GM23248 (cell line): ENCODE results near the gene IL19. TPM values are rescaled to one million over a fixed set of nuclear protein-coding genes. Genes with fewer than 3 reads are reported as not detected.

Experiments
- DNase-seq: peaks from one replicate; pipeline ENCODE4 v3.0.0-alpha.2; 2015
- H2AFZ ChIP-seq: fragments of 200-600 bp; sonication (generic); 2 replicates; pipeline ENCODE4 v1.6.1; 2016; ENCODE audit warnings: antibody characterized with exemption
- H3F3A ChIP-seq: fragments of 200-600 bp; sonication (generic); 2 replicates; pipeline ENCODE4 v1.6.1; 2016; ENCODE audit warnings: mild to moderate bottlenecking, antibody characterized with exemption, mixed run types; ENCODE audit not compliant: insufficient read depth
- H3K27ac ChIP-seq: fragments of 200-600 bp; sonication (generic); 2 replicates; pipeline ENCODE4 v1.5.1; 2016; ENCODE audit warnings: mild to moderate bottlenecking
- H3K27me3 ChIP-seq: fragments of 200-600 bp; sonication (generic); replicated peaks from 2 replicates; pipeline ENCODE4 v1.6.1; 2016; ENCODE audit warnings: mild to moderate bottlenecking; ENCODE audit not compliant: insufficient read depth
- H3K36me3 ChIP-seq: fragments of 200-600 bp; sonication (generic); 2 replicates; pipeline ENCODE4 v1.6.1; 2016; ENCODE audit warnings: low read depth, mild to moderate bottlenecking
- H3K4me1 ChIP-seq: fragments of 200-600 bp; sonication (generic); 2 replicates; pipeline ENCODE4 v1.6.1; 2016; ENCODE audit warnings: mild to moderate bottlenecking; ENCODE audit not compliant: insufficient read depth
- H3K4me2 ChIP-seq: fragments of 200-600 bp; sonication (generic); one replicate; pipeline ENCODE4 v1.6.1; 2016; ENCODE audit warnings: mild to moderate bottlenecking; ENCODE audit not compliant: unreplicated experiment
- H3K4me3 ChIP-seq: fragments of 200-600 bp; sonication (generic); 2 replicates; pipeline ENCODE4 v1.5.1; 2016; ENCODE audit warnings: mild to moderate bottlenecking
- H3K79me2 ChIP-seq: fragments of 200-600 bp; sonication (generic); 2 replicates; pipeline ENCODE4 v1.6.1; 2016; ENCODE audit warnings: mild to moderate bottlenecking; ENCODE audit not compliant: insufficient read depth
- H3K9ac ChIP-seq: fragments of 200-600 bp; sonication (generic); 2 replicates; pipeline ENCODE4 v1.6.1; 2016; ENCODE audit warnings: mild to moderate bottlenecking
- H3K9me2 ChIP-seq: fragments of 200-600 bp; sonication (generic); 2 replicates; pipeline ENCODE4 v1.6.1; 2016; ENCODE audit warnings: mixed run types, mild to moderate bottlenecking, moderate library complexity; ENCODE audit not compliant: insufficient read depth
- H3K9me3 ChIP-seq: fragments of 200-600 bp; sonication (generic); one replicate; pipeline ENCODE4 v1.6.1; 2017; ENCODE audit warnings: low read depth
- H4K20me1 ChIP-seq: fragments of 200-600 bp; sonication (generic); 2 replicates; pipeline ENCODE4 v1.6.0; 2016; ENCODE audit not compliant: insufficient read depth
- EZH2 ChIP-seq: fragments of 200-600 bp; sonication (generic); IDR thresholded peaks from 2 replicates; pipeline ENCODE4 v1.6.1; 2018; ENCODE audit warnings: antibody characterized with exemption, mild to moderate bottlenecking; ENCODE audit not compliant: insufficient read depth, poor library complexity, severe bottlenecking
- EZH2phosphoT487 ChIP-seq: fragments of 200-600 bp; sonication (generic); IDR thresholded peaks from 2 replicates; pipeline ENCODE4 v1.6.1; 2018; ENCODE audit warnings: antibody characterized with exemption, moderate library complexity, mild to moderate bottlenecking, low read depth; ENCODE audit not compliant: insufficient read depth
- WGBS, 2 experiments: methylation state at CpG; one replicate each; pipeline ENCODE4 v1.1.6; 2015 to 2017; ENCODE audit warnings: low lambda C conversion rate in 2 of 2, low coverage in 1 of 2; ENCODE audit errors: missing lambda C conversion rate in 2 of 2; 5-methylcytosine and 5-hydroxymethylcytosine counted together
- in situ Hi-C: fragments of 300-500 bp; cut with MboI; formaldehyde crosslinking; loops from 2 replicates; pipeline ENCODE4 v1.15.0; 2020
- polyA plus RNA-seq: library from polyadenylated mRNA; unstranded; fragments of >200 nt; fragmentation: Nextera tagmentation; extraction: Ambion mirVana; gene quantifications from 2 replicates; pipeline ENCODE4 v1.2.1, GENCODE V29; 2016
- small RNA-seq: library from RNA; depleted of rRNA; stranded (forward); fragments of <200 nt; gene quantifications from one replicate; pipeline ENCODE3, GENCODE V24; 2014; ENCODE audit warnings: low read depth, low replicate concordance
- total RNA-seq: library from RNA; depleted of rRNA; stranded (reverse); fragments of >200 nt; shearing (Covaris generic); gene quantifications from 2 replicates; pipeline ENCODE4 v1.2.3, GENCODE V29; 2014; rRNA removed

IL19 gene
- total and polyA plus RNA-seq, 2 experiments from 2014 or later, result not detected

DNA sequence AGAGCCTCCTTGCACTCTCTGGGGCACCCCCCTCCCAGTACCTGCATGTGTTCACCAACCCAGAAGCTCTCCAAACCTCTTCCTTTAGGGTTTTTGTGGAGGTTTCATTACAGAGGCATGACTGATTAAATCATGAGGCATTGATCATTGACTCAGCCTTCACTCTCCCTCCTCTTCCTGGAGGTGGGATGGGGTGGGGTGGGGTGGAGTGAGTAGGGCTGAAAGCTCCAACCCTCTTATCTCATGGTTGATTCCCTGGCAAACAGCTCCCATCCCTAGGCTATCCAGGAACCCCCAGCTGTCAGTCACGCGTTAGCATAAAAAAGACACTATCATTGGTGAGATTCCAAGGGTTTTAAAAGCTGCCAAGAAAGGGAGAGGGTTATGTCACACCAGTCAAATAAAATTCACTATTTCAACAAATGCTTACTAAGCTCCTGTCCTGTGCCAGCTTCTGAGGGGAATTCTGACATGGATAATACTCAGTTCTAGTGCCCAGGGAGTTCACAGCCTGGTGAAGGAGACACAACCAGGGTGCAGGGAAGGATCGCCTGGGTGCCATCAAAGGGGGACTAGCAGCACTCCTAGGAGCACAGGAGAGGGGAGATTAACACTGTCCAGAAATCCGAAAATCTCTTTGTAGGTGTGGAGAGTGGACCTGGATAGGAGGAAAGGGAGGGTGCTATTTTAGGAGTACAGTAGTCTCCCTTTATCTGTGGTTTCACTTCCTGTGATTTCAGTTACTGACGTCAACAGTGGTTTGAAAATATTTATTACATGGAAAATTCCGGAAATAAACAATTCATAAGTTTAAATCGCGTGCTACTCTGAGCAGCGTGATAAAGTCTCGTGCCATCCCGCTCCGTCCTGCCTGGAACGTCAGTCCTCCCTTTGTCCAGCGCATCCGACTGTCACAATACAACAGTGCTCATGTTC is 119.8 kb downstream of the IL19 start:
- in situ Hi-C loops, result no loop called here
- Histone ChIP-seq H2AFZ (no peak overlapping the region), H3K4me1 (peaks cover 36% of the 10 kb centered on the region)

DNA sequence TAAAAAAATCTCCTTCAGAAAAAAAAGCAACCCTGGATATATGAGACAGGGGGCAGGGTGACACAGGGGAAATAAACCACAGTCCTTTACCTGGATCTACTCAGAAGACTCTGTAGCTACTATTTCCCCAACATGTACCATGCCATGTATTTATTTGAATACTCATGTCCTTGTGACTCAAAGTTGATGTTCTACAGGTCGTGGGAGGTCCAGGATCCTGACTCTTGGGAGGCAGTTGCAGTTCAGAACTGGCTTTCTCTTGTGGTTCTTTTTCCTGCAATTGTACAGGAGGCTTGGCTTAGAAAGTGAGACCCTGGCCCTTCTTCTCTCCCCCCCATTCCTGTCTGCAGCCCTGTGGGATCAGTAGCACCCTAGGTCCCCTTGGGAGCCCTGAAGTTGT is 120.8 kb downstream of the IL19 start:
- H3K27me3 ChIP-seq, result no peaks in the 10 kb centered on the region
- peak overlapping the region; percentile 78; the same call in 1 of the 2 replicates for H3K27ac ChIP-seq
- H3K9me3 ChIP-seq, result no peaks in the 10 kb centered on the region
- WGBS, 2 experiments, result 83 to 100% methylated on average over 1 of the region's 1 CpG
- DNase-seq, result peak; percentile 32
- H3K79me2 ChIP-seq, result no peaks in the 10 kb centered on the region
- H3K36me3 ChIP-seq, result no peaks in the 10 kb centered on the region
- H3K4me1 ChIP-seq, result peaks cover 46% of the 10 kb centered on the region
- H2AFZ ChIP-seq, result no peak overlapping the region
- H4K20me1 ChIP-seq, result no peaks in the 10 kb centered on the region
- H3K4me3 ChIP-seq, result no peak overlapping the region
- H3F3A ChIP-seq, result peaks cover 23% of the 10 kb centered on the region
- peak overlapping the region; percentile 57; the same call in 1 of the 2 replicates for H3K9ac ChIP-seq
- TF ChIP-seq EZH2, result no peak
- TF ChIP-seq EZH2phosphoT487, result no peak
- in situ Hi-C loops, result no loop called here
- no peaks in the 10 kb centered on the region for H3K9me2 ChIP-seq
- H3K4me2 ChIP-seq, result no peak overlapping the region

More for the DNA sequence above, 119.8 kb downstream of the IL19 start:
- Histone ChIP-seq H3K79me2 (no peaks in the 10 kb centered on the region), H3K27me3 (no peaks in the 10 kb centered on the region), H3F3A (peaks cover 19% of the 10 kb centered on the region), H4K20me1 (no peaks in the 10 kb centered on the region), H3K9me2 (no peaks in the 10 kb centered on the region), H3K4me2 (peak overlapping the region; percentile 41), H3K9ac (peak overlapping the region; percentile 57), H3K36me3 (no peaks in the 10 kb centered on the region), H3K27ac (peak overlapping the region; percentile 78), H3K4me3 (no peak overlapping the region), H3K9me3 (no peaks in the 10 kb centered on the region)
- TF ChIP-seq EZH2 (no peak), EZH2phosphoT487 (no peak)
- WGBS, 2 experiments, result 65 to 67% methylated on average over 15 of the region's 15 CpGs
- peak; percentile 71 for DNase-seq

Small RNAs within 50 kb of the gene (small RNA-seq; reads per million reads assigned to genes)
- not detected for gene RF00019

Other genes with a start within 250 kb of the IL19 start
- gene EIF2D, start 158.3 kb upstream of the IL19 start, total RNA-seq, result 46.7 and 53.4 TPM in 2 replicates
- 31.2 and 31.4 TPM in 2 replicates for gene EIF2D, start 158.3 kb upstream of the IL19 start, polyA plus RNA-seq
- gene DYRK3, start 135.2 kb upstream of the IL19 start, total RNA-seq, result 28.8 and 31.5 TPM in 2 replicates
- 16.9 and 18.2 TPM in 2 replicates for gene DYRK3, start 135.2 kb upstream of the IL19 start, polyA plus RNA-seq
- 50.6 and 63.3 TPM in 2 replicates for gene MAPKAPK2, start 85.9 kb upstream of the IL19 start, total RNA-seq
- 7.5 and 8.8 TPM in 2 replicates for gene MAPKAPK2, start 85.9 kb upstream of the IL19 start, polyA plus RNA-seq
- gene IL10, start 1.7 kb downstream of the IL19 start, total RNA-seq, result not detected in 2 replicates
- not detected in 2 replicates for gene IL10, start 1.7 kb downstream of the IL19 start, polyA plus RNA-seq
- gene IL20, start 94.8 kb downstream of the IL19 start, total RNA-seq, result 0.25 TPM in 1 of 2 replicates, not detected in the other
- not detected in 2 replicates for gene IL20, start 94.8 kb downstream of the IL19 start, polyA plus RNA-seq
- 2.4 TPM in 1 of 2 replicates, not detected in the other for gene IL24, start 126.7 kb downstream of the IL19 start, total RNA-seq
- gene IL24, start 126.7 kb downstream of the IL19 start, polyA plus RNA-seq, result 0.49 and 0.52 TPM in 2 replicates
- 1.2 TPM in 1 of 2 replicates, not detected in the other for gene FCMR, start 151.2 kb downstream of the IL19 start, total RNA-seq
- gene FCMR, start 151.2 kb downstream of the IL19 start, polyA plus RNA-seq, result 0.94 and 2.3 TPM in 2 replicates
- gene PIGR, start 175.7 kb downstream of the IL19 start, total RNA-seq, result not detected in 2 replicates
- gene PIGR, start 175.7 kb downstream of the IL19 start, polyA plus RNA-seq, result not detected in 2 replicates
- not detected in 2 replicates for gene FCAMR, start 199.7 kb downstream of the IL19 start, total RNA-seq
- not detected in 2 replicates for gene FCAMR, start 199.7 kb downstream of the IL19 start, polyA plus RNA-seq